Measurements from ENCODE around the gene YEATS2.

DNA sequence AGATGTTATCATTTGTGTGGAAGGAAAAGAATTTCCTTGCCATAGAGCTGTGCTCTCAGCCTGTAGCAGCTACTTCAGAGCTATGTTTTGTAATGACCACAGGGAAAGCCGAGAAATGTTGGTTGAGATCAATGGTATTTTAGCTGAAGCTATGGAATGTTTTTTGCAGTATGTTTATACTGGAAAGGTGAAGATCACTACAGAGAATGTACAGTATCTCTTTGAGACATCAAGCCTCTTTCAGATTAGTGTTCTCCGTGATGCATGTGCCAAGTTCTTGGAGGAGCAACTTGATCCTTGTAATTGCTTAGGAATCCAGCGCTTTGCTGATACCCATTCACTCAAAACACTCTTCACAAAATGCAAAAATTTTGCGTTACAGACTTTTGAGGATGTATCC is 47.0 kb upstream of the YEATS2 start:
- TF ChIP-seq TARDBP (IDR thresholded peaks at IDR 0.05), result no peak
- TF ChIP-seq SP1 (IDR thresholded peaks at IDR 0.05), result no peak
- TF ChIP-seq FOXM1 (IDR thresholded peaks at IDR 0.05; ENCODE audit: borderline replicate concordance), result no peak
- no peak for TF ChIP-seq BHLHE40 (IDR thresholded peaks at IDR 0.05; ENCODE audit: borderline replicate concordance)
- no peak for TF ChIP-seq SUZ12 (IDR thresholded peaks at IDR 0.05)
